Esophagus muscularis mucosa (tissue), 4 donors: ENCODE results near the gene LIPC. TPM values are rescaled to one million over a fixed set of nuclear protein-coding genes. Genes with fewer than 3 reads are reported as not detected.

ENCODE experiments used
- DNase-seq: peaks from one replicate; pipeline ENCODE4 v3.0.0-alpha.2; 2017; ENCODE audit errors: extremely low spot score
- H3K27ac ChIP-seq, 4 donors: fragments of 200-600 bp; sonication (generic); replicated peaks in 1 of 4; 1 replicate in 3 of 4; 2 replicates in 1 of 4; pipeline ENCODE4 v1.5.1; 2016 to 2019; ENCODE audit warnings: mild to moderate bottlenecking in 1 of 4
- H3K27me3 ChIP-seq, 4 donors: fragments of 200-600 bp; sonication (generic); one replicate each; pipeline versions ENCODE4 v1.5.1 to v1.6.0; 2016 to 2019
- H3K36me3 ChIP-seq, 4 donors: fragments of 200-600 bp; sonication (generic); one replicate each; pipeline ENCODE4 v1.5.1; 2016 to 2019
- H3K4me1 ChIP-seq, 4 donors: fragments of 200-600 bp; sonication (generic); one replicate each; pipeline ENCODE4 v1.5.1; 2016 to 2019
- H3K4me3 ChIP-seq, 4 donors: fragments of 200-600 bp; sonication (generic); 1 replicate in 2 of 4; 2 replicates in 2 of 4; pipeline ENCODE4 v1.5.1; 2016 to 2019; ENCODE audit warnings: mild to moderate bottlenecking in 4 of 4, moderate library complexity in 1 of 4
- H3K9me3 ChIP-seq, 4 donors: fragments of 200-600 bp; sonication (generic); 1 replicate in 3 of 4; 2 replicates in 1 of 4; pipeline ENCODE4 v1.5.1; 2016 to 2019
- CTCF ChIP-seq, 3 experiments: fragments of 200-600 bp in 2 of 3; fragments of 450-650 bp in 1 of 3; sonication (generic) in 2 of 3; IDR thresholded peaks; one replicate each; pipeline ENCODE4 v1.5.1; 2017 to 2019; ENCODE audit warnings: antibody characterized with exemption in 3 of 3, mild to moderate bottlenecking in 2 of 3, moderate library complexity in 1 of 3
- EP300 ChIP-seq: sonication (generic); formaldehyde crosslinking; IDR thresholded peaks from one replicate; pipeline ENCODE4 v1.6.1; 2017; ENCODE audit warnings: antibody characterized with exemption
- POLR2A ChIP-seq: fragments of 450-650 bp; IDR thresholded peaks from one replicate; pipeline ENCODE4 v1.6.1; 2017; ENCODE audit warnings: antibody characterized with exemption, moderate library complexity, mild to moderate bottlenecking, low read depth
- POLR2AphosphoS5 ChIP-seq, 2 donors: sonication (generic); formaldehyde crosslinking; IDR thresholded peaks; one replicate each; pipeline ENCODE4 v1.6.1; 2017; ENCODE audit warnings: antibody characterized with exemption in 2 of 2
- WGBS: methylation state at CpG from one replicate; pipeline ENCODE4 v1.1.5; 2018; 5-methylcytosine and 5-hydroxymethylcytosine counted together
- intact Hi-C: fragments of 100-400 bp; cut with DNase I; formaldehyde crosslinking; loops from one replicate; pipeline ENCODE4 v1.15.1; 2023
- total RNA-seq, 4 donors: library from RNA; depleted of rRNA; stranded (reverse); fragments of >200 nt; gene quantifications; one replicate each; pipeline versions ENCODE4 v1.1.0 to v1.2.1, GENCODE V29; 2016

The LIPC gene
- total RNA-seq, 4 donors from 2014 or later = 0.06 to 0.63 (median 0.37) TPM

DNA sequence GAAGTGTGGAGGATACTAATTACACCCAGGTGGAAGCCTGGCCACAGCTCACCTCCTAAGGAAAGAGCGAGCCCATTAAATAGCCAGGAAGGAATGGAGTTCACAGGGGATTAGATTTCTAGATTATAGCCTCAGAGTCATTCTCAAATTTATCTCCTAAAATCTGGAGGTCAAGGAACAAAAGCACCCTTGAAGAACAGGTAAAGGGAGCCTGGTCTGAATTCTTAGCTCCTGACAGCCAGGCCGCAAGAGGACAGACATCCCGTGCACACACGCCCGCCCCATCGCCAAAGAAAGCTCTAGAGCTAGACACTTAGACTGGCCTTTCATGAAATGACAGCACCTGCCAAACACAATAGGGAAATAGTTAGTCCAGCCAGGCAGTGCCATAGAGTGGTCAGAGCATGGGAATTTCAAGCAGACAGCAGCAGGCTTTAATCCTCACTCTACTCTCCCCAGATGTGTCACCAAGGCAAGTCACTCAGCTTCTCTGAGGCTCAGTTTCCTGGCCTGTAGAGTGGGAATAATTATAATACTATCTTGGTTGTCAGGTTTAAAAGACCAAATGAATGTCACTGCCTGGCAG lies 59.2 kb downstream of the LIPC start:
- no peak for TF ChIP-seq CTCF (IDR thresholded peaks at IDR 0.05)
- no peak for TF ChIP-seq EP300
- TF ChIP-seq POLR2AphosphoS5 (IDR thresholded peaks at IDR 0.05) = no peak
- TF ChIP-seq POLR2A = no peak
- Histone ChIP-seq H3K27ac (no peak overlapping the region), H3K4me3 (no peak overlapping the region), H3K27me3 (no peaks in the 10 kb centered on the region), H3K36me3 (no peaks in the 10 kb centered on the region), H3K9me3 (peaks cover 0 to 8% (median 6%) of the 10 kb centered on the region in 4 donors), H3K4me1 (peaks cover 0 to 4% (median 0%) of the 10 kb centered on the region in 4 donors)
- WGBS = 95% methylated on average over 6 of the region's 6 CpGs
- no peak for DNase-seq
- intact Hi-C loops = no loop called here

DNA sequence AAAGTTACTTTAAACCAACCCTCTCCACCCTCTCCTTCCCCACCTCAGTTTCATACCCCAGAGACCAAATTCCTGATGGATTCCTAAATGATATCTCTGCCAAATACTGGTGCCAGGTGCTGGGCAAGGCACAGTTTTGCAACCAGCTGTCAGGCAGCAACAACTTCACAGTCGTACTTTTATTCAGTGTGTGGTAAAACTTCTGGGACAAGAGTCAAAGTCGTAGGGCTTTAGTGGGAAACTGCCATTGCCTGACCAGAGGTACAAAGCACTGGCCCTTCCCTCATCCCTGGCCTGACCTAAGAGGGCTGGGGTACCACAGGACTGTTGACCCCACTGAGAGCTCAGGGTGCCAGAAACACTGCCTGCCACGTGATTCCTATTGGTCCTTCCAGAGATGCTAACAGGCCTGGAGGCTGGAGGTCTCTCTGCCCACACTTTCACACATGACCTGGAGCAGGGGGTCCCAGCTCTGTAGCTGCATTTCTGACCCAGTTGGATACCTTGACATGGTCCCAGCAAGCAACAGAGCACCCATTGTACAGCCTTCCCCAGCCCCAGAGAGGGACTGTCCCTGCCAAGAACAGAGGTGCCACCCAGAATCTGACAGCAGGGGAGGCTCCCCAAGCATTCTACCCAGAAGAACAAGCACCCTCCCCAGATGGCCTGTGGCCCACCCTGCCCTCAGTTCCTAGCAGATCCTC lies 59.9 kb downstream of the LIPC start:
- no peak for DNase-seq
- TF ChIP-seq POLR2A = no peak
- TF ChIP-seq POLR2AphosphoS5 (IDR thresholded peaks at IDR 0.05) = no peak
- TF ChIP-seq EP300 = no peak
- TF ChIP-seq CTCF (IDR thresholded peaks at IDR 0.05) = no peak
- 69% methylated on average over 2 of the region's 3 CpGs for WGBS
- no peaks in the 10 kb centered on the region for H3K27me3 ChIP-seq
- H3K27ac ChIP-seq = no peak overlapping the region
- intact Hi-C loops = no loop called here
- peaks cover 0 to 4% (median 0%) of the 10 kb centered on the region in 4 donors for H3K4me1 ChIP-seq
- H3K36me3 ChIP-seq = no peaks in the 10 kb centered on the region
- no peak overlapping the region for H3K4me3 ChIP-seq
- peaks cover 0 to 8% (median 6%) of the 10 kb centered on the region in 4 donors for H3K9me3 ChIP-seq

DNA sequence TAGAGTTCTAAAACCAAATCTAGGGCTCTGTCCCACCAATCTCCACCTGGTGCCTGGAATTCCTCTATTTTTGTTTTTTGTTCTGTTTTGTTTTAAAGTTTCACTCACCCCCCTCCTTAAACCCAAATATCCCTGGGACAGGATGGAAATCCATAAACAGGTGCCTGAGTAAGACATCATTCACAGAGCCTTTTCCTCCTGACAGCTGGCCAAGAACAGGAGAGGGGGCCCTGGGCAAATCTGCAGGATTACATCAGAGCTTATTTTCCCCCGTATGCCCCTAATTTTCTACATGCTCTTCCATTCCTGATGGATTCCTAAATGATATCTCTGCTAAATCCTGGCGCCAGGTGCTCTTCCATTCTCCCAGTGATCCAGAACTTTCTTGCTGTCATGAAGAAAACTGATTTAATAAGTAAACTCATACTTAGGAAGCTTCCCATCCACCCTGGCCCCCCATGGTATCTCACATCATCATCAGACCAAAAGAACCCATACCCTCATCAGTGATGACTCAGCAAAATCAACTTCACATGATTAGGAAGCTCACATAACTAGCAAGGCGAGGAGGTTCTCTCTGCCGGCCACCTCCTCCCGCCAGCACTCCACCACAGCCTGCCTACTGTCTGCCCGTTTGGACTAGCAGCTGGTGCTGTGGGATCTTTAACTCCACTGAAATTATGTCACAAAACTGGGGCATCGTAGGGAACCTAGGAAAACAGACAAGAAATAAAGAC lies 61.0 kb downstream of the LIPC start:
- H3K36me3 ChIP-seq = no peaks in the 10 kb centered on the region
- no peak overlapping the region for H3K27ac ChIP-seq
- no peak for TF ChIP-seq POLR2A
- H3K4me1 ChIP-seq = no peaks in the 10 kb centered on the region
- DNase-seq = no peak
- peaks cover 0 to 8% (median 6%) of the 10 kb centered on the region in 4 donors for H3K9me3 ChIP-seq
- H3K4me3 ChIP-seq = no peak overlapping the region
- no peaks in the 10 kb centered on the region for H3K27me3 ChIP-seq
- intact Hi-C loops = no loop called here
- WGBS = 64% methylated on average over 7 of the region's 7 CpGs

GRCh38 chr15:58494567-58494966 lies 62.8 kb downstream of the LIPC start:
- H3K27ac ChIP-seq = no peak overlapping the region
- H3K36me3 ChIP-seq = no peaks in the 10 kb centered on the region
- TF ChIP-seq EP300 (no peak), POLR2AphosphoS5 (IDR thresholded peaks at IDR 0.05) (no peak)
- H3K4me1 ChIP-seq = no peaks in the 10 kb centered on the region
- WGBS = 79% methylated on average over 1 of the region's 1 CpG
- no peak overlapping the region for H3K4me3 ChIP-seq
- no peaks in the 10 kb centered on the region for H3K27me3 ChIP-seq
- intact Hi-C loops = no loop called here
- peaks cover 0 to 2% (median under 1%) of the 10 kb centered on the region in 4 donors for H3K9me3 ChIP-seq
- no peak for DNase-seq

DNA sequence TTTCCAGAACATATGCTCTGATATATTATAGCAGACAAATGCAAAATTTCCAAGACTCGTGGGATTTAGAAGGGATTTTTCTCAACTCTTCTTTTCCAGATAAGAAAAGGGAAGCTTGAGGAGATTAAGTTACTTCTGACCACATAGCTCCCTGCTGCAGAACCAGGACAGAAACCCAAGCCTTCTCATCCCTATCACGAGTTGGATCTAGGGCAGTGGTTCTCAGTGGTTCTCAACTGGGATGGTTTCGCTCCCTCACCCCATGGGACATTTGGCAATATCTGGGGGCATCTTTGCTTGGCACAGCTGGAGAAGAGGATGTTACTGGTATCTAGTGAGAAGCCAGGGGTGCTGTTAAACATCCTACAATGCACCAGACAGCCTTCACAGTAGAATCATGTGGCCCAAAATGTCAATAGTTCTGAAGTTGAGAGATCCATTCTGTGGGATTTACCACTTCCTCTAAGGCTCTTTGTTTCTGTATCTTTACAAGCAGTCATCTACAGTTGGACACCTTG lies 64.2 kb downstream of the LIPC start:
- Histone ChIP-seq H3K27me3 (no peaks in the 10 kb centered on the region), H3K36me3 (no peaks in the 10 kb centered on the region), H3K4me3 (no peak overlapping the region), H3K4me1 (no peaks in the 10 kb centered on the region), H3K27ac (no peak overlapping the region), H3K9me3 (no peaks in the 10 kb centered on the region)
- intact Hi-C loops = no loop called here
- DNase-seq = no peak
- 77% methylated on average over 3 of the region's 3 CpGs for WGBS
- TF ChIP-seq EP300 = no peak
